HCT116 (cell line): Measurements from ENCODE around the gene IVD. TPM values are rescaled to one million over a fixed set of nuclear protein-coding genes. Genes with fewer than 3 reads are reported as not detected.

Experiments
- ATAC-seq: fragments of 200-7000 bp; cut with Tn5 transposase; 2 replicates; pipeline ENCODE4 v1.9.1; 2020; ENCODE audit warnings: mild to moderate bottlenecking, moderate library complexity
- BruUV-seq: library from RNA; stranded (reverse); fragments of 400-500 nt; replicated peaks from 2 replicates; lab custom pipeline; 2021; lab: Mats Ljungman, UMichigan
- CTCF ChIA-PET: fragments of 300-600 bp; sonication (Branson Sonifier 250); formaldehyde crosslinking; loops from one replicate; lab custom pipeline; 2021; ENCODE audit warnings: antibody characterized with exemption; lab: Charles Lee
- POLR2A ChIA-PET: fragments of 300-600, 350-600 bp; sonication (Branson Sonifier 250); formaldehyde crosslinking; loops from one replicate; lab custom pipeline; 2021; ENCODE audit warnings: antibody characterized with exemption; lab: Charles Lee
- RAD21 ChIA-PET, 2 experiments: fragments of 300-600 bp; sonication (Branson Sonifier 250); formaldehyde crosslinking; loops; one replicate each; lab custom pipeline; 2023; ENCODE audit warnings: low total read pairs in 2 of 2; ENCODE audit not compliant: uncharacterized antibody in 2 of 2, unreplicated experiment in 2 of 2, low non-redundant PET in 1 of 2; lab: Charles Lee
- DNase-seq: peaks from one replicate; pipeline ENCODE4 v3.0.0-alpha.2; 2010; ENCODE audit warnings: low read depth, low spot score
- H2AFZ ChIP-seq: fragments of 200-600 bp; shearing (Covaris generic), sonication (generic); 2 replicates; pipeline ENCODE4 v1.6.1; 2017; ENCODE audit warnings: low read depth, mixed run types, mixed read lengths, antibody characterized with exemption, low read length; ENCODE audit not compliant: poor library complexity, severe bottlenecking
- H3K27ac ChIP-seq: 2 replicates; pipeline ENCODE4 v1.5.1; 2012; ENCODE audit warnings: low read depth, low read length
- H3K27me3 ChIP-seq: fragments of 200-600 bp; sonication (generic); 2 replicates; pipeline ENCODE4 v1.6.1; 2016; ENCODE audit warnings: mixed run types, low read length, mixed read lengths; ENCODE audit not compliant: insufficient read depth
- H3K36me3 ChIP-seq, 2 experiments: fragments of 200-500 bp in 1 of 2; fragments of 200-600 bp in 1 of 2; sonication (Bioruptor generic) in 1 of 2; sonication (generic) in 1 of 2; 2 replicates each; pipeline versions ENCODE4 v1.5.1 to v1.6.1; 2014 to 2016; ENCODE audit warnings: low read length in 2 of 2, inconsistent platforms in 1 of 2, mixed read lengths in 1 of 2, mixed run types in 1 of 2; ENCODE audit not compliant: insufficient read depth in 2 of 2, control insufficient read depth in 1 of 2
- H3K4me1 ChIP-seq, 2 experiments: fragments of 200-600 bp in 1 of 2; sonication (generic) in 1 of 2; 2 replicates each; pipeline versions ENCODE4 v1.5.1 to v1.6.1; 2012 to 2017; ENCODE audit warnings: low read length in 2 of 2, inconsistent platforms in 1 of 2, mild to moderate bottlenecking in 1 of 2, mixed read lengths in 1 of 2, mixed run types in 1 of 2, moderate library complexity in 1 of 2; ENCODE audit not compliant: insufficient read depth in 2 of 2, control insufficient read depth in 1 of 2
- H3K4me2 ChIP-seq: fragments of 200-600 bp; sonication (generic); 2 replicates; pipeline ENCODE4 v1.6.1; 2017; ENCODE audit warnings: mixed run types, low read length, mixed read lengths
- H3K4me3 ChIP-seq, 2 experiments: fragments of 200-600 bp in 1 of 2; sonication (generic) in 1 of 2; replicated peaks in 1 of 2; 2 replicates each; pipeline ENCODE4 v1.5.1; 2011 to 2016; ENCODE audit warnings: low read length in 2 of 2, control low read depth in 1 of 2, low read depth in 1 of 2, mild to moderate bottlenecking in 1 of 2, mixed read lengths in 1 of 2, mixed run types in 1 of 2
- H3K79me2 ChIP-seq: fragments of 200-600 bp; sonication (generic); 2 replicates; pipeline ENCODE4 v1.6.1; 2017; ENCODE audit warnings: mild to moderate bottlenecking, mixed run types, low read length, moderate library complexity, mixed read lengths; ENCODE audit not compliant: insufficient read depth
- H3K9ac ChIP-seq: fragments of 200-600 bp; sonication (generic); 2 replicates; pipeline ENCODE4 v1.6.1; 2016; ENCODE audit warnings: low read length, mixed read lengths
- H3K9me2 ChIP-seq: fragments of 200-600 bp; sonication (generic), shearing (Covaris generic); 2 replicates; pipeline ENCODE4 v1.6.1; 2017; ENCODE audit warnings: mixed run types, mild to moderate bottlenecking, moderate library complexity; ENCODE audit not compliant: insufficient read depth
- H3K9me3 ChIP-seq, 2 experiments: fragments of 200-500 bp in 1 of 2; fragments of 200-600 bp in 1 of 2; sonication (Bioruptor generic) in 1 of 2; sonication (generic) in 1 of 2; 2 replicates each; pipeline ENCODE4 v1.6.1; 2014 to 2017; ENCODE audit warnings: low read length in 2 of 2, mixed read lengths in 2 of 2, inconsistent platforms in 1 of 2, low read depth in 1 of 2, mild to moderate bottlenecking in 1 of 2, mixed run types in 1 of 2, moderate library complexity in 1 of 2; ENCODE audit not compliant: control insufficient read depth in 1 of 2, insufficient read depth in 1 of 2
- H4K20me1 ChIP-seq: fragments of 200-600 bp; sonication (generic), shearing (Covaris generic); 2 replicates; pipeline ENCODE4 v1.6.1; 2017; ENCODE audit warnings: mixed run types, mild to moderate bottlenecking, moderate library complexity; ENCODE audit not compliant: insufficient read depth
- CEBPB ChIP-seq: IDR thresholded peaks from 2 replicates; pipeline ENCODE4 v1.6.1; 2012; ENCODE audit warnings: low read depth
- EGR1 ChIP-seq: IDR thresholded peaks from 2 replicates; pipeline ENCODE4 v1.6.1; 2012; ENCODE audit warnings: low read depth
- ELF1 ChIP-seq: IDR thresholded peaks from 2 replicates; pipeline ENCODE4 v1.6.1; 2012; ENCODE audit warnings: low read depth, borderline replicate concordance
- EZH2 ChIP-seq: fragments of 200-600 bp; sonication (generic); IDR thresholded peaks from 2 replicates; pipeline ENCODE4 v1.6.1; 2017; ENCODE audit warnings: antibody characterized with exemption, mixed run types
- EZH2phosphoT487 ChIP-seq: fragments of 200-600 bp; IDR thresholded peaks from 2 replicates; pipeline ENCODE4 v1.6.1; 2018; ENCODE audit warnings: antibody characterized with exemption, borderline replicate concordance
- FOSL1 ChIP-seq: IDR thresholded peaks from 2 replicates; pipeline ENCODE4 v1.6.1; 2012; ENCODE audit warnings: low read depth
- JUND ChIP-seq: IDR thresholded peaks from 2 replicates; pipeline ENCODE4 v1.6.1; 2012
- POLR2AphosphoS5 ChIP-seq: IDR thresholded peaks from 2 replicates; pipeline ENCODE4 v1.6.1; 2011; ENCODE audit warnings: mild to moderate bottlenecking, low read depth, low read length, moderate library complexity
- RAD21 ChIP-seq: IDR thresholded peaks from 2 replicates; pipeline ENCODE4 v1.6.1; 2012; ENCODE audit warnings: low read depth, mild to moderate bottlenecking
- SIN3A ChIP-seq: IDR thresholded peaks from 2 replicates; pipeline ENCODE4 v1.6.1; 2012; ENCODE audit warnings: low read depth
- SP1 ChIP-seq: IDR thresholded peaks from 2 replicates; pipeline ENCODE4 v1.6.1; 2012; ENCODE audit warnings: low read depth
- SRF ChIP-seq: IDR thresholded peaks from 2 replicates; pipeline ENCODE4 v1.6.1; 2012; ENCODE audit warnings: low read depth
- TCF7L2 ChIP-seq: IDR thresholded peaks from 2 replicates; pipeline ENCODE4 v1.7.0; 2011; ENCODE audit warnings: borderline replicate concordance, inconsistent platforms; ENCODE audit not compliant: insufficient read depth, insufficient read length; ENCODE audit errors: extremely low read depth
- YY1 ChIP-seq: IDR thresholded peaks from 2 replicates; pipeline ENCODE4 v1.6.1; 2011; ENCODE audit warnings: low read length, low read depth, moderate library complexity, mild to moderate bottlenecking; ENCODE audit not compliant: insufficient replicate concordance; ENCODE audit errors: extremely low read depth
- ZFX ChIP-seq: fragments of 450-650 bp; IDR thresholded peaks from 2 replicates; pipeline ENCODE4 v1.6.1; 2017
- ZNF274 ChIP-seq: fragments of 200-500 bp; sonication (Bioruptor generic); IDR thresholded peaks from 2 replicates; pipeline ENCODE4 v1.6.1; 2014; ENCODE audit warnings: mild to moderate bottlenecking, low read depth, low read length, inconsistent platforms
- intact Hi-C: fragments of 100-400 bp; cut with micrococcal nuclease; formaldehyde crosslinking; loops from 2 replicates; pipeline ENCODE4 v1.10.0; 2022
- total RNA-seq: library from RNA; stranded (reverse); gene quantifications from one replicate; pipeline ENCODE4 v1.2.1, GENCODE V29; 2021; ENCODE audit not compliant: unreplicated experiment
- TF ChIP-seq, protein P1 (sequence below): IDR thresholded peaks from 2 replicates; pipeline ENCODE4 v1.6.1; 2012
- TF ChIP-seq, protein P2 (sequence below): IDR thresholded peaks from 2 replicates; pipeline ENCODE4 v1.6.1; 2012; ENCODE audit warnings: low read depth

Gene IVD
- total RNA-seq, 1 experiment from 2014 or later: 65.6 TPM

DNA sequence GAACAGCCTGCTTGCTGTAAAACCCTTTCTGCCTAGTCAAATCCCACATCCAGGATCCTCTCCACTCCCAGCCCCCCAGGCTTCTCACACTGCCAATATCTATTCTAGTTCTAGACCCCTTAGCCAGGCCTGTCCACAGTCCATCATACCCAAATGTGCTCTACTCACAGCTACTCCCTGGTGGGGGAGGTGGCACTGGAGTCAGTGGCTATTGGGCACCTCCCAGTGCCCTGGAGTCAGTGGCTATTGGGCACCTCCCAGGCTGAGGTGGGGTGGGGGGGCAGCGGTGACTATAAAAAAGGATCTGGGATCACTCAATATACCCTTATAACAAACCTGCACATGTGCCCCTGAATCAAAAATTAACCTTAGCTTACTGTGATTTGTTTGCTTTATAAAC lies 48.3 kb upstream of the IVD start:
- Histone ChIP-seq H3K9me3 (no peaks in the 10 kb centered on the region), H2AFZ (peak overlapping the region; percentile 16), H3K27ac (no peak overlapping the region), H3K27me3 (no peaks in the 10 kb centered on the region), H3K4me2 (peak overlapping the region; percentile 83), H3K4me3 (peak overlapping the region; percentile 50 to 67; a peak in 3 of 4 replicates), H3K36me3 (no peaks in the 10 kb centered on the region), H4K20me1 (no peaks in the 10 kb centered on the region), H3K9me2 (no peaks in the 10 kb centered on the region), H3K79me2 (no peaks in the 10 kb centered on the region), H3K9ac (no peak overlapping the region), H3K4me1 (peaks cover 17 to 30% of the 10 kb centered on the region in 2 experiments)
- intact Hi-C loops: no loop called here
- POLR2A ChIA-PET: interaction anchor here (1.0 kb wide), 1 partner anchor 17 kb away, joined by 3 read pairs; the partner anchor contains the start of gene CCDC9B
- CTCF ChIA-PET: interaction anchor here (5.2 kb wide), 1 partner anchor 13 kb away, joined by 22 read pairs; no protein-coding TSS in a partner anchor
- no peak for ATAC-seq
- no peak for TF ChIP-seq TCF7L2
- TF ChIP-seq EZH2phosphoT487: no peak
- no peak for TF ChIP-seq CEBPB
- no peak for TF ChIP-seq FOSL1
- no peak for TF ChIP-seq EGR1
- TF ChIP-seq YY1: no peak
- TF ChIP-seq SRF: no peak
- TF ChIP-seq ELF1: no peak
- no peak for TF ChIP-seq RAD21
- TF ChIP-seq SIN3A: no peak
- TF ChIP-seq EZH2: no peak
- TF ChIP-seq, protein P1, sequence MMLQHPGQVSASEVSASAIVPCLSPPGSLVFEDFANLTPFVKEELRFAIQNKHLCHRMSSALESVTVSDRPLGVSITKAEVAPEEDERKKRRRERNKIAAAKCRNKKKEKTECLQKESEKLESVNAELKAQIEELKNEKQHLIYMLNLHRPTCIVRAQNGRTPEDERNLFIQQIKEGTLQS: no peak
- TF ChIP-seq ZFX: no peak
- no peak for TF ChIP-seq JUND
- no peak for TF ChIP-seq POLR2AphosphoS5
- TF ChIP-seq, protein P2, sequence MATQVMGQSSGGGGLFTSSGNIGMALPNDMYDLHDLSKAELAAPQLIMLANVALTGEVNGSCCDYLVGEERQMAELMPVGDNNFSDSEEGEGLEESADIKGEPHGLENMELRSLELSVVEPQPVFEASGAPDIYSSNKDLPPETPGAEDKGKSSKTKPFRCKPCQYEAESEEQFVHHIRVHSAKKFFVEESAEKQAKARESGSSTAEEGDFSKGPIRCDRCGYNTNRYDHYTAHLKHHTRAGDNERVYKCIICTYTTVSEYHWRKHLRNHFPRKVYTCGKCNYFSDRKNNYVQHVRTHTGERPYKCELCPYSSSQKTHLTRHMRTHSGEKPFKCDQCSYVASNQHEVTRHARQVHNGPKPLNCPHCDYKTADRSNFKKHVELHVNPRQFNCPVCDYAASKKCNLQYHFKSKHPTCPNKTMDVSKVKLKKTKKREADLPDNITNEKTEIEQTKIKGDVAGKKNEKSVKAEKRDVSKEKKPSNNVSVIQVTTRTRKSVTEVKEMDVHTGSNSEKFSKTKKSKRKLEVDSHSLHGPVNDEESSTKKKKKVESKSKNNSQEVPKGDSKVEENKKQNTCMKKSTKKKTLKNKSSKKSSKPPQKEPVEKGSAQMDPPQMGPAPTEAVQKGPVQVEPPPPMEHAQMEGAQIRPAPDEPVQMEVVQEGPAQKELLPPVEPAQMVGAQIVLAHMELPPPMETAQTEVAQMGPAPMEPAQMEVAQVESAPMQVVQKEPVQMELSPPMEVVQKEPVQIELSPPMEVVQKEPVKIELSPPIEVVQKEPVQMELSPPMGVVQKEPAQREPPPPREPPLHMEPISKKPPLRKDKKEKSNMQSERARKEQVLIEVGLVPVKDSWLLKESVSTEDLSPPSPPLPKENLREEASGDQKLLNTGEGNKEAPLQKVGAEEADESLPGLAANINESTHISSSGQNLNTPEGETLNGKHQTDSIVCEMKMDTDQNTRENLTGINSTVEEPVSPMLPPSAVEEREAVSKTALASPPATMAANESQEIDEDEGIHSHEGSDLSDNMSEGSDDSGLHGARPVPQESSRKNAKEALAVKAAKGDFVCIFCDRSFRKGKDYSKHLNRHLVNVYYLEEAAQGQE: no peak
- TF ChIP-seq ZNF274: no peak
- no peak for TF ChIP-seq SP1
- RAD21 ChIA-PET: no interaction called here
- no TSS peak for BruUV-seq
- no peak for DNase-seq
